GM18870 (cell line): ENCODE measurements around the gene USP17L22.
"Not testable (repeated sequence)": the region's sequence is repeated elsewhere in the genome, so short reads cannot be mapped to it uniquely, and the experiment has no call there.

Experiments used
- ATAC-seq: cut with Tn5 transposase; IDR thresholded peaks from one replicate; pipeline ENCODE4 v1.9.1; 2021; ENCODE audit warnings: moderate library complexity; ENCODE audit not compliant: unreplicated experiment

The USP17L22 gene, protein sequence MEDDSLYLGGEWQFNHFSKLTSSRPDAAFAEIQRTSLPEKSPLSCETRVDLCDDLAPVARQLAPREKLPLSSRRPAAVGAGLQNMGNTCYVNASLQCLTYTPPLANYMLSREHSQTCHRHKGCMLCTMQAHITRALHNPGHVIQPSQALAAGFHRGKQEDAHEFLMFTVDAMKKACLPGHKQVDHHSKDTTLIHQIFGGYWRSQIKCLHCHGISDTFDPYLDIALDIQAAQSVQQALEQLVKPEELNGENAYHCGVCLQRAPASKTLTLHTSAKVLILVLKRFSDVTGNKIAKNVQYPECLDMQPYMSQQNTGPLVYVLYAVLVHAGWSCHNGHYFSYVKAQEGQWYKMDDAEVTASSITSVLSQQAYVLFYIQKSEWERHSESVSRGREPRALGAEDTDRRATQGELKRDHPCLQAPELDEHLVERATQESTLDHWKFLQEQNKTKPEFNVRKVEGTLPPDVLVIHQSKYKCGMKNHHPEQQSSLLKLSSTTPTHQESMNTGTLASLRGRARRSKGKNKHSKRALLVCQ

DNA sequence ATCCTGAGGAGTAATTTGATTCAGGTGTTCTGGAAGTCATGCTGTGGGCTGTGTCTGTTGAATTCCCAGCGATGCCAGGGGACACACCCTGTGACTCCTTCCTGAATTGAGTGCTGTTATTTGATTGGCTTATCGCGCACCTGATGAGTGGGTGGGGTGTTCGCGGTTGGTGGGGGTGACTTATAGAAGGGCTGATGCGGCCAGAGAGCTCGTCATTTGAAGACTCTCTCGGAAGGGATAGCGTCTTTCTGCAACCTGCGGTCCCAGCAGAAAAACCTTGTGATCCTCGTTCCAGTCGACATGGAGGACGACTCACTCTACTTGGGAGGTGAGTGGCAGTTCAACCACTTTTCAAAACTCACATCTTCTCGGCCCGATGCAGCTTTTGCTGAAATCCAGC is at the start of gene USP17L22:
Gene USP17L22 (plus strand): TSS at position 301 of the 400 bp plus-strand sequence. CDS start 0 bp downstream, at position 301.
- not testable (repeated sequence) for ATAC-seq

DNA sequence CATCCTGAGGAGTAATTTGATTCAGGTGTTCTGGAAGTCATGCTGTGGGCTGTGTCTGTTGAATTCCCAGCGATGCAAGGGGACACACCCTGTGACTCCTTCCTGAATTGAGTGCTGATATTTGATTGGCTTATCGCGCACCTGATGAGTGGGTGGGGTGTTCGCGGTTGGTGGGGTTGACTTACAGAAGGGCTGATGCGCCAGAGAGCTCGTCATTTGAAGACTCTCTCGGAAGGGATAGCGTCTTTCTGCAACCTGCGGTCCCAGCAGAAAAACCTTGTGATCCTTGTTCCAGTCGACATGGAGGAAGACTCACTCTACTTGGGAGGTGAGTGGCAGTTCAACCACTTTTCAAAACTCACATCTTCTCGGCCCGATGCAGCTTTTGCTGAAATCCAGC is 47.6 kb upstream of the USP17L22 start, which contains the start of gene USP17L12:
Gene USP17L12 (plus strand): TSS at position 301 of the 400 bp plus-strand sequence. CDS start 0 bp downstream, at position 301.
- ATAC-seq = not testable (repeated sequence)

DNA sequence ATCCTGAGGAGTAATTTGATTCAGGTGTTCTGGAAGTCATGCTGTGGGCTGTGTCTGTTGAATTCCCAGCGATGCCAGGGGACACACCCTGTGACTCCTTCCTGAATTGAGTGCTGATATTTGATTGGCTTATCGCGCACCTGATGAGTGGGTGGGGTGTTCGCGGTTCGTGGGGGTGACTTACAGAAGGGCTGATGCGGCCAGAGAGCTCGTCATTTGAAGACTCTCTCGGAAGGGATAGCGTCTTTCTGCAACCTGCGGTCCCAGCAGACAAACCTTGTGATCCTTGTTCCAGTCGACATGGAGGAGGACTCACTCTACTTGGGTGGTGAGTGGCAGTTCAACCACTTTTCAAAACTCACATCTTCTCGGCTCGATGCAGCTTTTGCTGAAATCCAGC is 42.8 kb upstream of the USP17L22 start, which contains the start of gene USP17L13:
Gene USP17L13 (plus strand): TSS at position 301 of the 400 bp plus-strand sequence. CDS start 0 bp downstream, at position 301.
- not testable (repeated sequence) for ATAC-seq

DNA sequence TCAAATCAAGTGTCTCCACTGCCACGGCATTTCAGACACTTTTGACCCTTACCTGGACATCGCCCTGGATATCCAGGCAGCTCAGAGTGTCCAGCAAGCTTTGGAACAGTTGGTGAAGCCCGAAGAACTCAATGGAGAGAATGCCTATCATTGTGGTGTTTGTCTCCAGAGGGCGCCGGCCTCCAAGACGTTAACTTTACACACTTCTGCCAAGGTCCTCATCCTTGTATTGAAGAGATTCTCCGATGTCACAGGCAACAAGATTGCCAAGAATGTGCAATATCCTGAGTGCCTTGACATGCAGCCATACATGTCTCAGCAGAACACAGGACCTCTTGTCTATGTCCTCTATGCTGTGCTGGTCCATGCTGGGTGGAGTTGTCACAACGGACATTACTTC is 37.2 kb upstream of the USP17L22 start:
- ATAC-seq = not testable (repeated sequence)

DNA sequence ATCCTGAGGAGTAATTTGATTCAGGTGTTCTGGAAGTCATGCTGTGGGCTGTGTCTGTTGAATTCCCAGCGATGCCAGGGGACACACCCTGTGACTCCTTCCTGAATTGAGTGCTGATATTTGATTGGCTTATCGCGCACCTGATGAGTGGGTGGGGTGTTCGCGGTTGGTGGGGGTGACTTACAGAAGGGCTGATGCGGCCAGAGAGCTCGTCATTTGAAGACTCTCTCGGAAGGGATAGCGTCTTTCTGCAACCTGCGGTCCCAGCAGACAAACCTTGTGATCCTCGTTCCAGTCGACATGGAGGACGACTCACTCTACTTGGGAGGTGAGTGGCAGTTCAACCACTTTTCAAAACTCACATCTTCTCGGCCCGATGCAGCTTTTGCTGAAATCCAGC is 33.3 kb upstream of the USP17L22 start, which contains the start of gene USP17L15:
Gene USP17L15 (plus strand): TSS at position 301 of the 400 bp plus-strand sequence. CDS start 0 bp downstream, at position 301.
- ATAC-seq = not testable (repeated sequence)

DNA sequence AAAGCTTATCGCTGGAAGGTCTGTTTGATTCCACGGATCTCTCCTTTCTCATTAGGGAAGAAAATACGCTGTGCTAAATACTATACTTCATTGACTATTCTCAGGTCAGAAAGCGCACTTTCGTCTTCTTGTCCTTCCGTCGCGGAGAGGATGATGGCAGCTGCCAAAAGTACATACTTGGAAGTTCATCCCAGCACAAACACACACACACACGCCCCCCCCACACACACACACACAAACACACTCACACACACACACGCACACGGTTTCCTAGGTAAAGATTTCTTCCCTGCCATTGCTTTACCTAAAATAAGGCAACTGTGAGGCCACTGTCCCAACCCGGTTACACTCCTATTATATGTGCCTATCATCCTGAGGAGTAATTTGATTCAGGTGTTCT is 29.0 kb upstream of the USP17L22 start:
- ATAC-seq = not testable (repeated sequence)

DNA sequence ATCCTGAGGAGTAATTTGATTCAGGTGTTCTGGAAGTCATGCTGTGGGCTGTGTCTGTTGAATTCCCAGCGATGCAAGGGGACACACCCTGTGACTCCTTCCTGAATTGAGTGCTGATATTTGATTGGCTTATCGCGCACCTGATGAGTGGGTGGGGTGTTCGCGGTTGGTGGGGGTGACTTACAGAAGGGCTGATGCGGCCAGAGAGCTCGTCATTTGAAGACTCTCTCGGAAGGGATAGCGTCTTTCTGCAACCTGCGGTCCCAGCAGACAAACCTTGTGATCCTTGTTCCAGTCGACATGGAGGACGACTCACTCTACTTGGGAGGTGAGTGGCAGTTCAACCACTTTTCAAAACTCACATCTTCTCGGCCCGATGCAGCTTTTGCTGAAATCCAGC is 23.8 kb upstream of the USP17L22 start, which contains the start of gene USP17L17:
Gene USP17L17 (plus strand): TSS at position 301 of the 400 bp plus-strand sequence. CDS start 0 bp downstream, at position 301.
- not testable (repeated sequence) for ATAC-seq

DNA sequence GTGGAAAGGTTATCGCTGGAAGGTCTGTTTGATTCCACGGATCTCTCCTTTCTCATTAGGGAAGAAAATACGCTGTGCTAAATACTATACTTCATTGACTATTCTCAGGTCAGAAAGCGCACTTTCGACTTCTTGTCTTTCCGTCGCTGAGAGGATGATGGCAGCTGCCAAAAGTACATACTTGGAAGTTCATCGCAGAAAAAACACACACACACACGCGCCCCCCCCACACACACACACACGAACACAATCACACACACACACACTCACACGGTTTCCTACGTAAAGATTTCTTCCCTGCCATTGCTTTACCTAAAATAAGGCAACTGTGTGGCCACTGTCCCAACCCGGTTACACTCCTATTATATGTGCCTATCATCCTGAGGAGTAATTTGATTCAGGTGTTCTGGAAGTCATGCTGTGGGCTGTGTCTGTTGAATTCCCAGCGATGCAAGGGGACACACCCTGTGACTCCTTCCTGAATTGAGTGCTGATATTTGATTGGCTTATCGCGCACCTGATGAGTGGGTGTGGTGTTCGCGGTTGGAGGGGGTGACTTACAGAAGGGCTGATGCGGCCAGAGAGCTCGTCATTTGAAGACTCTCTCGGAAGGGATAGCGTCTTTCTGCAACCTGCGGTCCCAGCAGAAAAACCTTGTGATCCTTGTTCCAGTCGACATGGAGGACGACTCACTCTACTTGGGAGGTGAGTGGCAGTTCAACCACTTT is 19.3 kb upstream of the USP17L22 start, which contains the start of gene USP17L18:
Gene USP17L18 (plus strand): TSS at position 678 of the 728 bp plus-strand sequence. CDS start 0 bp downstream, at position 678.
- ATAC-seq = not testable (repeated sequence)

DNA sequence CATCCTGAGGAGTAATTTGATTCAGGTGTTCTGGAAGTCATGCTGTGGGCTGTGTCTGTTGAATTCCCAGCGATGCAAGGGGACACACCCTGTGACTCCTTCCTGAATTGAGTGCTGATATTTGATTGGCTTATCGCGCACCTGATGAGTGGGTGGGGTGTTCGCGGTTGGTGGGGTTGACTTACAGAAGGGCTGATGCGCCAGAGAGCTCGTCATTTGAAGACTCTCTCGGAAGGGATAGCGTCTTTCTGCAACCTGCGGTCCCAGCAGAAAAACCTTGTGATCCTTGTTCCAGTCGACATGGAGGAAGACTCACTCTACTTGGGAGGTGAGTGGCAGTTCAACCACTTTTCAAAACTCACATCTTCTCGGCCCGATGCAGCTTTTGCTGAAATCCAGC is 14.3 kb upstream of the USP17L22 start, which contains the start of gene USP17L19:
Gene USP17L19 (plus strand): TSS at position 301 of the 400 bp plus-strand sequence. CDS start 0 bp downstream, at position 301.
- not testable (repeated sequence) for ATAC-seq

DNA sequence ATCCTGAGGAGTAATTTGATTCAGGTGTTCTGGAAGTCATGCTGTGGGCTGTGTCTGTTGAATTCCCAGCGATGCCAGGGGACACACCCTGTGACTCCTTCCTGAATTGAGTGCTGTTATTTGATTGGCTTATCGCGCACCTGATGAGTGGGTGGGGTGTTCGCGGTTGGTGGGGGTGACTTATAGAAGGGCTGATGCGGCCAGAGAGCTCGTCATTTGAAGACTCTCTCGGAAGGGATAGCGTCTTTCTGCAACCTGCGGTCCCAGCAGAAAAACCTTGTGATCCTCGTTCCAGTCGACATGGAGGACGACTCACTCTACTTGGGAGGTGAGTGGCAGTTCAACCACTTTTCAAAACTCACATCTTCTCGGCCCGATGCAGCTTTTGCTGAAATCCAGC is 9.6 kb upstream of the USP17L22 start, which contains the start of gene USP17L20:
Gene USP17L20 (plus strand): TSS at position 301 of the 400 bp plus-strand sequence. CDS start 0 bp downstream, at position 301.
- not testable (repeated sequence) for ATAC-seq

DNA sequence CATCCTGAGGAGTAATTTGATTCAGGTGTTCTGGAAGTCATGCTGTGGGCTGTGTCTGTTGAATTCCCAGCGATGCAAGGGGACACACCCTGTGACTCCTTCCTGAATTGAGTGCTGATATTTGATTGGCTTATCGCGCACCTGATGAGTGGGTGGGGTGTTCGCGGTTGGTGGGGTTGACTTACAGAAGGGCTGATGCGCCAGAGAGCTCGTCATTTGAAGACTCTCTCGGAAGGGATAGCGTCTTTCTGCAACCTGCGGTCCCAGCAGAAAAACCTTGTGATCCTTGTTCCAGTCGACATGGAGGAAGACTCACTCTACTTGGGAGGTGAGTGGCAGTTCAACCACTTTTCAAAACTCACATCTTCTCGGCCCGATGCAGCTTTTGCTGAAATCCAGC is 4.8 kb upstream of the USP17L22 start, which contains the start of gene USP17L21:
Gene USP17L21 (plus strand): TSS at position 301 of the 400 bp plus-strand sequence. CDS start 0 bp downstream, at position 301.
- ATAC-seq = not testable (repeated sequence)

DNA sequence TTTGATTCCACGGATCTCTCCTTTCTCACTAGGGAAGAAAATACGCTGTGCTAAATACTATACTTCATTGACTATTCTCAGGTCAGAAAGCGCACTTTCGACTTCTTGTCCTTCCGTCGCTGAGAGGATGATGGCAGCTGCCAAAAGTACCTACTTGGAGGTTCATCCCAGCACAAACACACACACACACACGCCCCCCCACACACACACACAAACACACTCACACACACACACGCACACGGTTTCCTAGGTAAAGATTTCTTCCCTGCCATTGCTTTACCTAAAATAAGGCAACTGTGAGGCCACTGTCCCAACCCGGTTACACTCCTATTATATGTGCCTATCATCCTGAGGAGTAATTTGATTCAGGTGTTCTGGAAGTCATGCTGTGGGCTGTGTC is 4.3 kb downstream of the USP17L22 start:
- ATAC-seq = not testable (repeated sequence)
